Activated CD8-positive, alpha-beta memory T cell treated with anti-CD3 and anti-CD28 coated beads, Interleukin-2, amount 10 ng/mL, durations not matched to agents 7 days and 5 days (primary cell): ENCODE measurements around the gene CIDEC. TPM values are rescaled to one million over a fixed set of nuclear protein-coding genes. Genes with fewer than 3 reads are reported as not detected.
A peak's percentile ranks its signal among the peaks of the same experiment; 100 is the strongest.

Experiments used
- ATAC-seq: fragments of 150-1000 bp; cut with Tn5 transposase; one replicate; pipeline ENCODE4 v1.10.0; 2021; ENCODE audit warnings: moderate library complexity
- CTCF ChIA-PET: fragments of 350-600 bp; sonication (Branson Sonifier 250); formaldehyde crosslinking; loops from one replicate; lab custom pipeline; 2021; ENCODE audit warnings: antibody characterized with exemption; lab: Charles Lee
- DNase-seq: peaks from one replicate; pipeline ENCODE4 v3.0.0-alpha.2; 2020
- H3K27ac Mint-ChIP-seq: one replicate; pipeline ENCODE4 v1.8.0; 2021; ENCODE audit warnings: mild to moderate bottlenecking, mixed read lengths
- H3K27me3 Mint-ChIP-seq: one replicate; pipeline ENCODE4 v1.8.0; 2021; ENCODE audit warnings: mixed read lengths
- H3K36me3 Mint-ChIP-seq: one replicate; pipeline ENCODE4 v1.8.0; 2021; ENCODE audit warnings: mild to moderate bottlenecking, mixed read lengths
- H3K4me1 Mint-ChIP-seq: one replicate; pipeline ENCODE4 v1.8.0; 2021; ENCODE audit warnings: mixed read lengths
- H3K4me3 Mint-ChIP-seq: one replicate; pipeline ENCODE4 v1.8.0; 2021; ENCODE audit warnings: mild to moderate bottlenecking, moderate library complexity, mixed read lengths
- H3K9me3 Mint-ChIP-seq: one replicate; pipeline ENCODE4 v1.8.0; 2022; ENCODE audit warnings: low read depth, mixed read lengths
- total RNA-seq, 2 experiments: library from RNA; stranded (reverse); gene quantifications; one replicate each; pipeline ENCODE4 v1.2.3, GENCODE V29; 2021

Gene CIDEC
- total RNA-seq, 2 experiments from 2014 or later = not detected

DNA sequence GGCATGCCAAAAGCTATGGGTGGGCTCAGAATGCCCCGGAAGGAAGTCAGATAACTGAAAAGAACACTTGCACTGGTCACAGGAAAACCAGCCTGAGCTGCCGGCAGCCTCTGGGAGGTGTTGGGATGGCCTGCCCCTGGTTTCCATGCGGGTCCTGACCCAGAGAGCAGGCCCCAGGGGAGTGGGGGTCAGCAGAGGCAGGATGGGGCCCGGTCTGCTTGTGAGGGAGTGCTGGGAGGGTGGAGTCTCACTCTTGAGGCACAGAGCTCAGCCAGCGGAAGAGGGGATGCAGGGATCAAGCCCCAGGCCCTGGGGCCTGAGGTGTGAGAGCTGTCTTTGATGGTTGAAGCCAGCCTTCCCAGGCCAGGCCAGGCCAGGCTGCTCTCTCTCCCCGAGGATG, 33.8 kb downstream of the CIDEC start:
- Mint-ChIP-seq H3K9me3 (no peaks in the 10 kb centered on the region), H3K4me3 (no peak overlapping the region)
- CTCF ChIA-PET = interaction anchor here (0.6 to 2.3 kb wide), 3 partner anchors 11 to 100 kb away, joined by 3 to 9 read pairs (median 3); no protein-coding TSS in a partner anchor

DNA sequence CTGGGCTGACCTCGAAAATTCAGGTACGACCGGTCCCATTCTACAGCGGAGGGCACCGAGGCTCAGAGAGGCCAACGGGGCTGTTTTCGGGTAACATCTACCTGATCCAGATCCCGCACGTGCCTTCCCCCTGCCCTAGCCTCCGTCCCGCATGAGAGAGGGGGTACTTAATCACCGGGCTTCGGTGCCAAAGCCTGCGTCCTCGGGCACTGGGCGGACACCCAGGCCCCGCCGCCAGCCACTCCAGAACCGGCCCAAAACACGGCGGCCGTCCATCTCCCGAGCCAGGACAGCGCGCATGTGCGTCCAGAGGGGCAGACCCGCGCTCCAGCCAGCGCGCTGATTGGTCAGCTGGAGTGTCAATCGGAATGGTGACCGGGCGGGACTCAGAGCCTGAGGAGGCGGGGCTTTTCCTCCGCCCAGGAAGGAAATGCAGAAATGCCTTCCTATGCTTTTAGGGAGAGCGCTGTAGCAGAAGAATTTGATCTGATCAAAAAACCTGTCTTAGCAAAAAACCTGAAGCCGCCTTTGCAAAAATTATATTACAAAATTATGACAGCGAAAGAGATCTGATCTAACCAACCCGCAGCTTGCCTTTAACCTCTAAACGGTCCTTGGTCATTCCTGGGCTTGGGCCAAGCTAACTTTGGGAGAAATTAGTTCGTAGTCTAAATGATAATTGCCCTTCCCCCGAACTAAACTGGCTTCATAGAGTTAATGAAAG, 36.2 kb downstream of the CIDEC start, which contains the start of gene RPUSD3:
Gene RPUSD3, minus strand, starts transcription at position 294 of the 724 bp plus-strand sequence. Its CDS starts 18 bp downstream, at position 276.
- DNase-seq = peak; percentile 97
- peak; percentile 99 for ATAC-seq
- peaks cover 15% of the 10 kb centered on the region for H3K36me3 Mint-ChIP-seq
- H3K4me3 Mint-ChIP-seq = peak within 1 kb of the TSS; percentile 98
- H3K9me3 Mint-ChIP-seq = no peaks in the 10 kb centered on the region
- peak within 1 kb of the TSS; percentile 90 for H3K27ac Mint-ChIP-seq
- no peaks in the 10 kb centered on the region for H3K27me3 Mint-ChIP-seq
- CTCF ChIA-PET = interaction anchor here (0.9 to 4.4 kb wide), 7 partner anchors 9 to 106 kb away, joined by 3 to 27 read pairs (median 3); partner anchors contain the start of gene CRELD1
- H3K4me1 Mint-ChIP-seq = peaks cover 24% of the 10 kb centered on the region

More for the DNA sequence above, 33.8 kb downstream of the CIDEC start:
- H3K27ac Mint-ChIP-seq = no peak overlapping the region
- peaks cover 4% of the 10 kb centered on the region for H3K27me3 Mint-ChIP-seq
- peaks cover 9% of the 10 kb centered on the region for H3K36me3 Mint-ChIP-seq
- no peak for DNase-seq
- peaks cover 24% of the 10 kb centered on the region for H3K4me1 Mint-ChIP-seq
- no peak for ATAC-seq

DNA sequence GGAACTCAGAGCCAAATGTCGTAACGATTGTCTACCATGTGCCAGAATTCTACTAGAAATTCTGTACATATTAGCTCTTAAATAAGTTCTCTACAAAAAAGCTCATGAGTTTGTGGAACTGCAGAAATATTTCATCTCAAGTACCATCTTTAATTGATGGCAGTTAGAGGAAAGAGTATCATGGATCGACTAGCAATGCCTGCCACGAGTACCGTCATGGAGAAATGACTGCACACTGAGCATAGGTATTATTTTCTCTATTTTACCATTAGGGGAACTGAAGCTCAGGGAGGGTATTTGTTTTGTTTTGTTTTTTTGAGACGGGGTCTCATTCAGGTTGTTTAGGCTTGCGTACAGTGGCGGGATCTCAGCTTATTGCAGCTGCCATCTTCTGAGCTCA, 39.0 kb downstream of the CIDEC start:
- H3K27me3 Mint-ChIP-seq = no peaks in the 10 kb centered on the region
- CTCF ChIA-PET = interaction anchor here (0.6 to 4.4 kb wide), 6 partner anchors 14 to 108 kb away, joined by 3 to 27 read pairs (median 3); partner anchors contain the start of gene CRELD1
- no peaks in the 10 kb centered on the region for H3K9me3 Mint-ChIP-seq
- no peak overlapping the region for H3K27ac Mint-ChIP-seq
- DNase-seq (no peak), ATAC-seq (no peak)
- H3K4me3 Mint-ChIP-seq = no peak overlapping the region
- H3K36me3 Mint-ChIP-seq = peaks cover 20% of the 10 kb centered on the region
- peaks cover 24% of the 10 kb centered on the region for H3K4me1 Mint-ChIP-seq

DNA sequence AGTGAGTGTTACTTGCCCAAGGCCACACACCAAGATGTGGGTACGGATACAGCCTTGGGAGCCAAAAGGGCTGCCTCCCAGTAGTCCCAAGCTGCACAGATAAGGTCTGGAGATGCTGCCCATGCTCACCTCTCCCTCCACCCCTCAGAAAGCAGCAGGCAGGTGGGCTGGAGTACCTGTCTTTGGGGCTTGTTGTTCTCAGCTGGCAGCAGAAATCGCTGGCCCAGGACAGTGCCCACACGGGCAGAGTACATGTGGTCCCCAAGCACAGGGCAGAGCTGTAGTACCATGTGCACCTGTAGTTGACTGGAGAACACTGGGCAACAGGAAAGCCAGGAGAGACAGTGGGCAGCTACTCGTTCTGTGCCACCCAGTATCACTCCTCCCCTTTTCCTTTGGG, 41.2 kb downstream of the CIDEC start:
- Mint-ChIP-seq H3K27me3 (no peaks in the 10 kb centered on the region), H3K36me3 (peaks cover 28% of the 10 kb centered on the region), H3K27ac (no peak overlapping the region), H3K4me1 (peaks cover 12% of the 10 kb centered on the region), H3K9me3 (no peaks in the 10 kb centered on the region), H3K4me3 (no peak overlapping the region)
- ATAC-seq (no peak), DNase-seq (no peak)
- CTCF ChIA-PET = interaction anchor here (1.0 to 2.0 kb wide), 2 partner anchors 12 to 30 kb away, joined by 3 to 4 read pairs; no protein-coding TSS in a partner anchor

DNA sequence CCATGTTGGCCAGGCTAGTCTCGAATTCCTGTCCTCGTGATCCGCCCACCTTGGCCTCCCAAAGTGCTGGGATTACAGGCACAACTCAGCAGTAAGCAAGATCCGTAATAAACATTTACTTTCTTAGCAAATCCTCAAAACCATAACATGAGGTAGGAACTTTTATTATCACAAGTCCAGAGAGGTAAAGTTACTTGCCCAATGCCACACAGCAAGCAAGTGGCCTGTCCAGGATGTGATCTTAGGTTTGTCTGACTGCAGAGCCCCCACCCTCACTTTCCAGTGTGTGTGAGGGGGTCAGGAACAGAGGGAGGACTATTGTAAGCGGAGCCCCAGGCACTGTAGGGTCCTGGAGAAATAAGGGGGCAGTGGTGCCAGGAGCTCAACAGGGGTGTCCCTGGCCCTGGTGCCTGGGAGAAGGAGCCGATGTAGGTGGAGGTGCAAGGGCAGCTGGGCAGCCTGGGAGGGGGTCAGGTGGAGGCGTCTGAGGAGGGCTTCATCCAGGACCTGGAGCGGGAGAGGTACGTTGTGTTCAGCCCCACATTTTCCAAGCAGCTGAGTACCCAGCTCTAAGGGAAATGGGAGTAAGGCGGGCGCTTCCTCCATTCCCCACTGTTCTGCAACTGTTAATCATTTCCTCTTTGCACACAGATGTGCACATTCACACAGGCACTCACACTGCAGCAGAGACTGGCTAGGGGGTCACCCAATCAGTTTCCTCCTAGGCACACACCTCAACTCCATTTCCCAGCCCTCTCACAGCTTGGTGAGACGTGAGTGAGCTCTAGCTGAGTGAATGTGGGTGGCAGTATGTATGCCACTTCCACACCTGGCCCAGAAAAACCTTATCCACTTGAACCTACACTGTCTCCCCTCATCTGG, 42.1 kb downstream of the CIDEC start:
- H3K9me3 Mint-ChIP-seq = no peaks in the 10 kb centered on the region
- CTCF ChIA-PET = no interaction called here
- DNase-seq = no peak
- peaks cover 8% of the 10 kb centered on the region for H3K4me1 Mint-ChIP-seq
- peaks cover 28% of the 10 kb centered on the region for H3K36me3 Mint-ChIP-seq
- H3K27ac Mint-ChIP-seq = no peak overlapping the region
- no peak overlapping the region for H3K4me3 Mint-ChIP-seq
- H3K27me3 Mint-ChIP-seq = no peaks in the 10 kb centered on the region
- ATAC-seq = no peak

DNA sequence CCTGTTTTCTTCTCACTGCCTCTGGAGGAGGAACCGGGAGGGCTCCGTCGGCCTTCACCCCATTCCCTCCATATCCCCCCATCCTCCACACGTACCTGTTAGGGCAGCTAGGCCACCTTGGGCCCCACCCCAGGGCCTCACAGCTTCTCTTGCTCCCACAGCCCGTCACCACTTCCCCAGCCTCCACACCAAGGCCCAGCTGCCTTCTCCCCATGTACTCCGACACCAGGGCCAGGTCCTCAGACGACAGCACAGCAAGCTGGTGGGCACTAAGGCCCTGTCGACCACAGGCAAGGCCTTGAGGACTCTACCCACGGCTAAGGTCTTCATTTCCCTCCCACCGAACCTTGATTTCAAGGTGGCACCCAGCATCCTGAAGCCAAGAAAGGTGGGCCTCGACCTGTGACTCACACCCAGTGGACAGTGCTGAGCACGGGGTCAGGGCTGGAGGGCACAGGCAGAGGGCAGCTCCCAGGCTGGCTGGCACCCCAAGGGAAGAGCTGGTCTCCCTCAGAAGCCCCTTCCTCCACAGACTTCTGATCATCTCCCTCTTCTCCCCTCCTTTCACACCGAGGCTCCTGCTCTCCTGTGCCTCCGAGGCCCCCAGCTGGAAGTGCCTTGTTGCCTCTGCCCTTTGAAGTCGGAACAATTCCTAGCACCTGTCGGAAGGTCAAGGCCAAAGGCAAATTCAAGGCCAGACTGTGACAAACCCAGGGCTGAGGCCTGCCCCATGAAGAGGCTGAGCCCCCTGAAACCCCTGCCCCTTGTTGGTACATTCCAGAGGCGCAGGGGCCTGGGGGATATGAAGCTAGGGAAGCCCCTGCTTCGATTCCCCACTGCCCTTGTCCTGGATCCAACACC, 45.3 kb downstream of the CIDEC start:
- Mint-ChIP-seq H3K27ac (no peak overlapping the region), H3K36me3 (peaks cover 23% of the 10 kb centered on the region), H3K4me3 (no peak overlapping the region), H3K4me1 (peaks cover 2% of the 10 kb centered on the region), H3K9me3 (no peaks in the 10 kb centered on the region), H3K27me3 (no peaks in the 10 kb centered on the region)
- ATAC-seq (no peak), DNase-seq (no peak)
- CTCF ChIA-PET = interaction anchor here (1.2 kb wide), 1 partner anchor 9 kb away, joined by 4 read pairs; the partner anchor contains the start of gene RPUSD3

DNA sequence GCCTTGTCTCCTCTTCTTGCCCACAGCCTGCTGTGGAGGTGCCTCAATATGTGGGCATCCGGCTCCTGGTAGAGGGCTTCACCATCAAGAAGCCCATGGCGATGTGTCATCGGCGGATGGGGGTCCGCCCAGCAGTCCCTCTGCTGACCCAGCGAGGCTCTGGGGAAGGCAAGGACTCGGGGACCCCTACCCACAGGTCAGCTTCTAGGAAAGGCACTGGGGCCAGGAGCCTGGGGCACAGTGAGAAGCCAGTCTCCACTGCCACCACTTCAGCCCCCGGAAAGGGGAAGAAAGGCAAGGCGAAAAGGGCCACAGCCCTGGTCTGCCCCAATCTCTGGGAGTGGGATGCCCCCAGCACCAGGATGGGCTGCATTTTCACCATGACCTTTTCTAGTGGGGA, 47.0 kb downstream of the CIDEC start:
- Mint-ChIP-seq H3K9me3 (no peaks in the 10 kb centered on the region), H3K36me3 (peaks cover 23% of the 10 kb centered on the region), H3K27ac (no peak overlapping the region), H3K4me1 (peaks cover 2% of the 10 kb centered on the region), H3K4me3 (no peak overlapping the region), H3K27me3 (no peaks in the 10 kb centered on the region)
- no peak for DNase-seq
- ATAC-seq = no peak
- CTCF ChIA-PET = no interaction called here

DNA sequence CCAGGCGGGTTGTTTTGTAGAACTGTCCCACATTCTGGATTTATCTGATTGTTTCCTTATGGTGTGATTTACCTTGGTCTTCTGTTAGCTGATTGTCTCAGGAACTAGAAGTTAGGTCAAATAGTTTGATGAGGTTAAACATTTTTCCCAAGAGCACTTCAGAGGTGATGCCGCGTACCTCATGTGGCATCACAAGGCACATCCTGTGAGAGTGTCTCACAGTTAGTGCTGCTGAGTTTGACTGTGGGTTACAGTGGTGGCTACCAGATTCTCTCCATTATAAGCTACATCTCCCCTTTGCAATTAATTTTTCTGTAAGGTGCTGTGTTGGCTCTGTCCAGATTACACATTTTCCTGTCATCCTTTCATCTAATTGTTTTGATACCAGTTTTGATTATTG, 48.8 kb downstream of the CIDEC start:
- H3K9me3 Mint-ChIP-seq = no peaks in the 10 kb centered on the region
- H3K4me1 Mint-ChIP-seq = peaks cover 5% of the 10 kb centered on the region
- H3K27me3 Mint-ChIP-seq = no peaks in the 10 kb centered on the region
- ATAC-seq (no peak), DNase-seq (no peak)
- no peak overlapping the region for H3K4me3 Mint-ChIP-seq
- H3K27ac Mint-ChIP-seq = no peak overlapping the region
- CTCF ChIA-PET = interaction anchor here (0.8 to 1.3 kb wide), 3 partner anchors 13 to 60 kb away, joined by 3 read pairs; no protein-coding TSS in a partner anchor
- H3K36me3 Mint-ChIP-seq = peaks cover 23% of the 10 kb centered on the region

DNA sequence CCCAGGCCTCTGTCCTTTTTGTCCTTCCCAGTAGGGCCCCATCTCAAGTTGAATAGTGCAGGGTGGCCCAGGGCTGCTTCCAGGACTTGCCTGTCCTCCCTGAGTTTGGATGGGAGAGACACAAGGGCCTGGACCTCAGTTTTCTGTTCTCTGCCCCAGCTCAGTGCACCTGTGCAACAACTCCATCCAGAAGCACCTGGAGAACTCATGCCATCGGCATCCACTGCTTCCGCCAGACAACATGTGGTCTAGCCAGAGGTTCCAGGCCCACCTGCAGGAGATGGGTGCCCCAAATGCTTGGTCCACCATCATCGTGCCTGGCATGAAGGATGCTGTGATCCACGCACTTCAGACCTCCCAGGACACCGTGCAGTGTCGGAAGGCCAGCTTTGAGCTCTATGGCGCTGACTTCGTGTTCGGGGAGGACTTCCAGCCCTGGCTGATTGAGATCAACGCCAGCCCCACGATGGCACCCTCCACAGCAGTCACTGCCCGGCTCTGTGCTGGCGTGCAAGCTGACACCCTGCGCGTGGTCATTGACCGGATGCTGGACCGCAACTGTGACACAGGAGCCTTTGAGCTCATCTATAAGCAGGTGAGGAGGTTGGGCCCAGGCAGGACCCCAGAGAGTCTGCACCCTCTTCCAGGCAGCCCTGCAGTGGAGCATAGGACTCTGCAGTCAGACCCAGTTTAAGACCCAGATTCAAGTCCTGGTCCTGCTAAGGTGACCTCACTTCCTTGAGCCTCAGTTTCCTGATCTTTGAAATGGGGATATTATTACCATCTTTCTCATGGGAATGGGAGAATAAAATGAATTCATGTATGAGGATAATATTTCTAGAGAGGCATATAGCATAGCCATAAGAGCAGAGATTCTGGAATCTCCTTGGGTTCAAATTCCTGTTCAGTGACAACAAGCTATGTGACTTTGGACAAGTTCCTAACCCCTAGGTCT, 51.0 kb downstream of the CIDEC start:
- H3K9me3 Mint-ChIP-seq = no peaks in the 10 kb centered on the region
- H3K27me3 Mint-ChIP-seq = no peaks in the 10 kb centered on the region
- no peak overlapping the region for H3K27ac Mint-ChIP-seq
- peaks cover 14% of the 10 kb centered on the region for H3K36me3 Mint-ChIP-seq
- no peak overlapping the region for H3K4me3 Mint-ChIP-seq
- H3K4me1 Mint-ChIP-seq = peaks cover 5% of the 10 kb centered on the region
- CTCF ChIA-PET = interaction anchor here (0.6 to 1.6 kb wide), 4 partner anchors 21 to 435 kb away, joined by 3 to 5 read pairs (median 4); no protein-coding TSS in a partner anchor
- DNase-seq = no peak
- no peak for ATAC-seq

DNA sequence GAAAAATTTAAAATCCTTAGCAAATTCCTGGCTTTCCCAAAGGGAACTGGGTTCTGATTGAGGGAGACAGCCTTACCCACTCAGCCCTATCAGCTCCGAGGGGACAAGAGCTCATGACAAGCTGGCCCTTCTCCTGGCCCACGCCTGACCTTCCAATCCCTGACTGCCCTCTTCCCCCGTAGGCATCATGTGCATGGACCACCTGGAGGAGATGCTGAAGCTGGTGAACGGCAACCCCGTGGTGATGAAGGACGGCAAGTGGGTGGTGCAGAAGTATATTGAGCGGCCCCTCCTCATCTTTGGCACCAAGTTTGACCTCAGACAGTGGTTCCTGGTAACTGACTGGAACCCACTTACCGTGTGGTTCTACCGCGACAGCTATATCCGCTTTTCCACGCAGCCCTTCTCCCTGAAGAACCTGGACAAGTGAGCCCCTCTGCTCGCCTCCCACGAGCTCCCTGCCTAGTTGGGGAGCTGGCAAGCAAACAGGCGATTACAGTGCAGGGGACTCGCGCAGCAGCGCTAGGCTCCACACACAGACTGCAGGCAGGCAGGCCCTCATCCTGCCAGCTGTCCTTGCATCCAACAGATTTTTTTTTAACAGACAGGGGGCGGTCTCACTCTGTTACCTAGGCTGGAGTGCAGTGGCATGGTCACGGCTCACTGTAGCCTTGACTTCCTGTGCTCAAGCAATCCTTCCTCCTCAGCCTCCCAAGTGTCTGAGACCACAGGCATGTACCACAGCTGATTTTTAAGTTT, 53.1 kb downstream of the CIDEC start:
- CTCF ChIA-PET = interaction anchor here (0.7 to 2.8 kb wide), 7 partner anchors 13 to 402 kb away, joined by 4 to 16 read pairs (median 7); partner anchors contain the start of gene RPUSD3
- Mint-ChIP-seq H3K27me3 (no peaks in the 10 kb centered on the region), H3K4me3 (no peak overlapping the region), H3K27ac (peak overlapping the region; percentile 43), H3K36me3 (peaks cover 8% of the 10 kb centered on the region), H3K4me1 (peaks cover 5% of the 10 kb centered on the region), H3K9me3 (no peaks in the 10 kb centered on the region)
- DNase-seq = peak; percentile 51
- peak; percentile 84 for ATAC-seq

DNA sequence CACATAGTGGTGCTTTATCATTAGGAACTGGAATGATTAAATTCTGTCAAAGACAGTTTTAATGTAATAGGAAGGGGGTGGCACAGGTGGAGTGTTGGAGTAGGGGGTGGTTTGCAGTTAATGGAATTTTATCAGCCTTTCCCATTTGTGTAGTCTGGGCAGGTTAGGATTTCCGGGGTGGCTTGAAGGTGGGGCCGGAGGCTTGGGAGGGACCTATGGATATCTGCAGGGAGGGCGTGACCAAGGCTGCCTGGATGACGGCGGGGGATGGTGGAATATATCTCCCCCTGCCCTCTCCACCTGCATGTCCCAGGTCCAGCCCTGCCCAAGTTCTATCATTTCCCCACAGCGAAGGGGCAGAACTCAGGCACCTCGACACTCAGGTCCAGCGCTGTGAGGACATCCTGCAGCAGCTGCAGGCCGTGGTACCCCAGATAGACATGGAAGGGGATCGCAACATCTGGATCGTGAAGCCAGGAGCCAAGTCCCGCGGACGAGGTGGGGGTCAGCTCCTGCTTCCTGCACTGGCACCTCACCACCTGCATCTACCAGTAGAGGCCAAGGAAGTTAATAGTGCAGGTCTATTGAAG, 54.5 kb downstream of the CIDEC start:
- DNase-seq = no peak
- Mint-ChIP-seq H3K27me3 (no peaks in the 10 kb centered on the region), H3K4me3 (no peak overlapping the region), H3K4me1 (peaks cover 3% of the 10 kb centered on the region), H3K27ac (no peak overlapping the region), H3K36me3 (peaks cover 3% of the 10 kb centered on the region), H3K9me3 (no peaks in the 10 kb centered on the region)
- CTCF ChIA-PET = interaction anchor here (2.8 kb wide), 1 partner anchor 106 kb away, joined by 16 read pairs; no protein-coding TSS in a partner anchor
- ATAC-seq = no peak
